HepG2 (cell line): ENCODE data around the gene PLD1. TPM values are rescaled to one million over a fixed set of nuclear protein-coding genes. Genes with fewer than 3 reads are reported as not detected.

ENCODE experiments used
- ATAC-seq: fragments of 200-7000 bp; cut with Tn5 transposase; 3 replicates; pipeline ENCODE4 v1.9.1; 2020; ENCODE audit warnings: mild to moderate bottlenecking, moderate library complexity
- BruUV-seq: library from RNA; stranded (reverse); fragments of 400-500 nt; replicated peaks from 2 replicates; lab custom pipeline; 2021; lab: Mats Ljungman, UMichigan
- CTCF ChIA-PET: fragments of 300-600 bp; formaldehyde crosslinking; extraction: SDS; loops from one replicate; lab custom pipeline; 2021; ENCODE audit warnings: low total read pairs, inconsistent platforms, low intra/inter-chr PET ratio; lab: Yijun Ruan, JAX
- POLR2A ChIA-PET: fragments of 350-600 bp; sonication (Branson Sonifier 250); formaldehyde crosslinking; loops from one replicate; lab custom pipeline; 2020; ENCODE audit warnings: antibody characterized with exemption, inconsistent platforms; lab: Yijun Ruan, JAX
- DNase-seq: peaks from one replicate; pipeline ENCODE4 v3.0.0-alpha.2; 2015; ENCODE audit warnings: low spot score
- FAIRE-seq: peaks from 3 replicates; lab custom pipeline; 2011; peaks lifted over from hg19 to GRCh38; lab: Jason Lieb, UNC
- H2AFZ ChIP-seq: one replicate; pipeline ENCODE4 v1.6.1; 2011; ENCODE audit warnings: low read length, inconsistent platforms
- H3K27ac ChIP-seq: fragments of 300-600 bp; 3 replicates; pipeline ENCODE4 v1.8.0; 2011; ENCODE audit warnings: mixed run types, mild to moderate bottlenecking, mixed read lengths, low read length, inconsistent platforms; ENCODE audit not compliant: insufficient read depth; ENCODE audit errors: extremely low read length
- H3K27me3 ChIP-seq, 2 experiments: fragments of 200-600 bp in 1 of 2; 2 replicates in 1 of 2; 3 replicates in 1 of 2; pipeline versions ENCODE4 v1.6.0 to v1.8.0; 2011; ENCODE audit warnings: low read length in 2 of 2, mild to moderate bottlenecking in 2 of 2, moderate library complexity in 2 of 2, inconsistent platforms in 1 of 2; ENCODE audit not compliant: insufficient read depth in 2 of 2, control insufficient read depth in 1 of 2
- H3K36me3 ChIP-seq, 2 experiments: fragments of 200-600 bp in 1 of 2; replicated peaks in 1 of 2; 2 replicates in 1 of 2; 3 replicates in 1 of 2; pipeline versions ENCODE4 v1.5.1 to v1.8.0; 2011; ENCODE audit warnings: low read length in 2 of 2, inconsistent platforms in 1 of 2; ENCODE audit not compliant: insufficient read depth in 2 of 2, control insufficient read depth in 1 of 2
- H3K4me1 ChIP-seq: 2 replicates; pipeline ENCODE4 v1.5.1; 2012; ENCODE audit warnings: low read length, inconsistent platforms; ENCODE audit not compliant: insufficient read depth
- H3K4me2 ChIP-seq: 2 replicates; pipeline ENCODE4 v1.6.0; 2011; ENCODE audit warnings: low read depth, low read length, inconsistent platforms
- H3K4me3 ChIP-seq, 3 experiments: fragments of 200-600 bp in 1 of 3; sonication (generic), shearing (Covaris generic) in 1 of 3; replicated peaks in 1 of 3; 2 replicates each; pipeline ENCODE4 v1.5.1; 2011 to 2016; ENCODE audit warnings: low read length in 3 of 3, inconsistent platforms in 2 of 3, low read depth in 2 of 3, mild to moderate bottlenecking in 2 of 3, control low read depth in 1 of 3, mixed read lengths in 1 of 3; ENCODE audit not compliant: insufficient read depth in 1 of 3
- H3K79me2 ChIP-seq: one replicate; pipeline ENCODE4 v1.6.1; 2011; ENCODE audit warnings: low read length, inconsistent platforms; ENCODE audit not compliant: insufficient read depth
- H3K9ac ChIP-seq: 2 replicates; pipeline ENCODE4 v1.6.0; 2011; ENCODE audit warnings: mild to moderate bottlenecking, low read depth, low read length, inconsistent platforms; ENCODE audit not compliant: insufficient read depth
- H3K9me3 ChIP-seq: 2 replicates; pipeline ENCODE4 v1.5.1; 2012; ENCODE audit warnings: mild to moderate bottlenecking, low read length
- H4K20me1 ChIP-seq: 2 replicates; pipeline ENCODE4 v1.6.0; 2011; ENCODE audit warnings: inconsistent platforms, mild to moderate bottlenecking, low read length, moderate library complexity; ENCODE audit not compliant: insufficient read depth
- ARID5B ChIP-seq: IDR thresholded peaks from 2 replicates; pipeline ENCODE4 v1.4.0; 2020; ENCODE audit warnings: mild to moderate bottlenecking, missing genetic modification reagents
- DMAP1 ChIP-seq: IDR thresholded peaks from 2 replicates; pipeline ENCODE4 v1.6.1; 2016
- ISL2 ChIP-seq: sonication (generic); formaldehyde crosslinking; IDR thresholded peaks from 2 replicates; pipeline ENCODE4 v1.5.0; 2020; ENCODE audit warnings: missing genetic modification reagents
- NKX3-1 ChIP-seq: sonication (generic); formaldehyde crosslinking; IDR thresholded peaks from 2 replicates; pipeline ENCODE4 v1.5.0; 2020; ENCODE audit warnings: missing genetic modification reagents
- SOX13 ChIP-seq, 3 experiments: fragments of 450-650 bp in 1 of 3; sonication (generic) in 1 of 3; formaldehyde crosslinking in 1 of 3; IDR thresholded peaks in 2 of 3; conservative IDR thresholded peaks in 1 of 3; 2 replicates each; pipeline versions ENCODE4 v1.5.0 to v1.6.1; 2016 to 2020; ENCODE audit warnings: antibody characterized with exemption in 1 of 3, mild to moderate bottlenecking in 1 of 3, missing compliant biosample characterization in 1 of 3, missing genetic modification reagents in 1 of 3, moderate library complexity in 1 of 3
- ZBTB3 ChIP-seq: sonication (generic); formaldehyde crosslinking; IDR thresholded peaks from 2 replicates; pipeline ENCODE4 v1.4.0; 2020; ENCODE audit warnings: low read depth, mild to moderate bottlenecking, moderate library complexity, missing genetic modification reagents, borderline replicate concordance
- ZNF547 ChIP-seq: sonication (generic); formaldehyde crosslinking; IDR thresholded peaks from 2 replicates; pipeline ENCODE4 v1.5.1; 2020; ENCODE audit warnings: mild to moderate bottlenecking, missing genetic modification reagents
- ZNF687 ChIP-seq: sonication (generic); formaldehyde crosslinking; IDR thresholded peaks from 2 replicates; pipeline ENCODE4 v1.5.1; 2020; ENCODE audit warnings: mild to moderate bottlenecking, missing genetic modification reagents, moderate library complexity
- ZSCAN25 ChIP-seq: sonication (generic); formaldehyde crosslinking; IDR thresholded peaks from 2 replicates; pipeline ENCODE4 v1.8.0; 2022; ENCODE audit warnings: mild to moderate bottlenecking, missing genetic modification reagents
- WGBS: methylation state at CpG from one replicate; pipeline ENCODE4 v1.1.6; 2017; ENCODE audit warnings: low lambda C conversion rate; 5-methylcytosine and 5-hydroxymethylcytosine counted together
- in situ Hi-C: cut with HindIII; loops from 2 replicates; pipeline ENCODE4 v1.10.0; 2017; ENCODE audit warnings: low pct_unique_long_range_greater_than_20kb; ENCODE audit not compliant: extremely low pct_ligation_motif_present
- intact Hi-C: fragments of 100-400 bp; cut with micrococcal nuclease; formaldehyde crosslinking; loops from one replicate; pipeline ENCODE4 v1.10.0; 2022; ENCODE audit not compliant: unreplicated experiment
- polyA plus RNA-seq, 8 experiments: library from polyadenylated mRNA; depleted of rRNA in 3 of 8; stranded (reverse) in 7 of 8; unstranded in 1 of 8; fragments of >200 nt; fragmentation: Illumina TruSeq in 4 of 8; extraction: Trizol in 4 of 8; gene quantifications; 2 replicates each; pipeline versions ENCODE4 v1.2.1 to v1.2.3, GENCODE V29; 2011 to 2016; ENCODE audit warnings: low read depth in 4 of 8, missing spikeins in 1 of 8, mixed read lengths in 1 of 8; ENCODE audit not compliant: insufficient read depth in 1 of 8
- total RNA-seq, 5 experiments: library from RNA; depleted of rRNA; stranded (reverse); fragments of >200 nt; fragmentation: Illumina TruSeq; extraction: Trizol; gene quantifications; 2 replicates each; pipeline ENCODE4 v1.2.3, GENCODE V29; 2016; ENCODE audit warnings: low read depth in 1 of 5
- TF ChIP-seq, protein P1 (sequence below): sonication (generic); formaldehyde crosslinking; IDR thresholded peaks from 2 replicates; pipeline ENCODE4 v1.8.1; 2023; ENCODE audit warnings: mild to moderate bottlenecking, missing genetic modification reagents, borderline replicate concordance

The PLD1 gene
- total and polyA plus RNA-seq, 2 of the 13 experiments (the other 11 are each of a cell fraction or from before 2014, with no cell fraction given), result 27.1 to 59.4 TPM

GRCh38 chr3:171736556-171736955 is 73.7 kb downstream of the PLD1 start:
- peaks cover 20% of the 10 kb centered on the region for H4K20me1 ChIP-seq
- H3K27me3 ChIP-seq, result no peaks in the 10 kb centered on the region
- H3K36me3 ChIP-seq, result peaks cover 22 to 64% of the 10 kb centered on the region in 2 experiments
- H3K27ac ChIP-seq, result no peak overlapping the region
- POLR2A ChIA-PET, result interaction anchor here (0.7 kb wide), 1 partner anchor 94 kb away, joined by 3 read pairs; no protein-coding TSS in a partner anchor
- H3K4me2 ChIP-seq, result no peak overlapping the region
- H3K9ac ChIP-seq, result no peak overlapping the region
- H3K79me2 ChIP-seq, result peaks cover 27% of the 10 kb centered on the region
- peaks cover 22% of the 10 kb centered on the region for H3K4me1 ChIP-seq
- WGBS, result 71% methylated on average over 2 of the region's 2 CpGs
- H3K9me3 ChIP-seq, result no peaks in the 10 kb centered on the region
- ATAC-seq, result peak; percentile 85
- in situ Hi-C loops (no loop called here), intact Hi-C loops (loop anchor here (10.0 kb wide), 1 partner anchor 98 kb away; no protein-coding TSS in a partner anchor)
- BruUV-seq, result no TSS peak
- peak; percentile 9 for DNase-seq
- peak; percentile 12 for FAIRE-seq
- no peak overlapping the region for H2AFZ ChIP-seq
- CTCF ChIA-PET, result no interaction called here
- no peak overlapping the region for H3K4me3 ChIP-seq
- TF ChIP-seq NKX3-1 (CRISPR knock-in tag) (no peak), ZNF687 (CRISPR knock-in tag) (peak; percentile 13; the same call in 1 of the 2 replicates), ZBTB3 (no peak), ARID5B (CRISPR knock-in tag) (no peak), ZSCAN25 (CRISPR knock-in tag) (peak; percentile 25; the same call in 1 of the 2 replicates), SOX13 (IDR thresholded peaks at IDR 0.05) (no peak), SOX13 (CRISPR knock-in tag; conservative IDR thresholded peaks at IDR 0.05 in 1 of 2, IDR thresholded peaks at IDR 0.05 in 1 of 2) (no peak), DMAP1 (CRISPR knock-in tag) (no peak), ZNF547 (CRISPR knock-in tag) (0 out of 2 replicates have a peak, but pooled peaks have one; percentile 31), ISL2 (CRISPR knock-in tag) (no peak)
- TF ChIP-seq, protein P1, sequence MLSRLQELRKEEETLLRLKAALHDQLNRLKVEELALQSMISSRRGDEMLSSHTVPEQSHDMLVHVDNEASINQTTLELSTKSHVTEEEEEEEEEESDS, result no peak
